GM12878 (cell line): ENCODE measurements around the gene SLC2A3. TPM values are rescaled to one million over a fixed set of nuclear protein-coding genes. Genes with fewer than 3 reads are reported as not detected.
"Not testable (repeated sequence)": the region's sequence is repeated elsewhere in the genome, so short reads cannot be mapped to it uniquely, and the experiment has no call there.

Experiments
- ATAC-seq: fragments of 200-7000 bp; cut with Tn5 transposase; 3 replicates; pipeline ENCODE4 v1.9.1; 2020; ENCODE audit warnings: mild to moderate bottlenecking, moderate library complexity
- BruUV-seq: library from RNA; stranded (reverse); fragments of 400-500 nt; replicated peaks from 2 replicates; lab custom pipeline; 2021; lab: Mats Ljungman, UMichigan
- CTCF ChIA-PET: fragments of 300-600 bp; sonication (Branson Sonifier 250); formaldehyde crosslinking; extraction: SDS; loops from one replicate; lab custom pipeline; 2021; ENCODE audit warnings: inconsistent platforms; lab: Yijun Ruan, JAX
- POLR2A ChIA-PET: fragments of 350-600 bp; formaldehyde crosslinking; extraction: SDS; loops from one replicate; lab custom pipeline; 2021; ENCODE audit warnings: inconsistent platforms; lab: Charles Lee
- RAD21 ChIA-PET: fragments of 300-600 bp; sonication (Branson Sonifier 250); formaldehyde crosslinking; loops from one replicate; lab custom pipeline; 2023; ENCODE audit warnings: antibody characterized with exemption; ENCODE audit not compliant: unreplicated experiment; lab: Charles Lee
- SMC1A ChIA-PET: fragments of 300-600 bp; sonication (Branson Sonifier 250); formaldehyde crosslinking; loops from one replicate; lab custom pipeline; 2023; ENCODE audit not compliant: unreplicated experiment, uncharacterized antibody; lab: Charles Lee
- DNase-seq: peaks from one replicate; pipeline ENCODE4 v3.0.0-alpha.2; 2011; ENCODE audit warnings: low read depth, low spot score
- FAIRE-seq: peaks from 3 replicates; lab custom pipeline; 2011; peaks lifted over from hg19 to GRCh38; lab: Jason Lieb, UNC
- H2AFZ ChIP-seq: 2 replicates; pipeline ENCODE4 v1.6.0; 2011; ENCODE audit warnings: low read depth, low read length, control low read depth; ENCODE audit not compliant: control insufficient read depth
- H3K27ac ChIP-seq: 2 replicates; pipeline ENCODE4 v1.5.1; 2011; ENCODE audit warnings: control low read depth; ENCODE audit not compliant: control insufficient read depth, insufficient read depth
- H3K27me3 ChIP-seq, 2 experiments: replicated peaks in 1 of 2; 2 replicates each; pipeline versions ENCODE4 v1.6.0 to v1.6.1; 2011; ENCODE audit warnings: low read length in 1 of 2; ENCODE audit not compliant: control insufficient read depth in 2 of 2, insufficient read depth in 2 of 2
- H3K36me3 ChIP-seq, 2 experiments: 2 replicates each; pipeline ENCODE4 v1.5.1; 2011; ENCODE audit warnings: low read length in 1 of 2; ENCODE audit not compliant: control insufficient read depth in 2 of 2, insufficient read depth in 2 of 2
- H3K4me1 ChIP-seq: 2 replicates; pipeline ENCODE4 v1.6.1; 2011; ENCODE audit warnings: mild to moderate bottlenecking, low read length, moderate library complexity, mixed read lengths; ENCODE audit not compliant: control insufficient read depth, insufficient read depth
- H3K4me2 ChIP-seq: 2 replicates; pipeline ENCODE4 v1.6.0; 2011; ENCODE audit warnings: control low read depth; ENCODE audit not compliant: control insufficient read depth, insufficient read depth
- H3K4me3 ChIP-seq: fragments of 200-600 bp; sonication (generic); 2 replicates; pipeline ENCODE4 v1.5.1; 2016
- H3K79me2 ChIP-seq: 2 replicates; pipeline ENCODE4 v1.6.0; 2011; ENCODE audit warnings: low read length; ENCODE audit not compliant: control insufficient read depth, insufficient read depth
- H3K9ac ChIP-seq: 2 replicates; pipeline ENCODE4 v1.8.0; 2011; ENCODE audit warnings: low read length, control low read depth, mixed read lengths; ENCODE audit not compliant: control insufficient read depth, insufficient read depth
- H3K9me3 ChIP-seq: replicated peaks from 3 replicates; pipeline ENCODE4 v1.5.1; 2011; ENCODE audit warnings: mild to moderate bottlenecking, low read length; ENCODE audit not compliant: control insufficient read depth, insufficient read depth
- H4K20me1 ChIP-seq: 2 replicates; pipeline ENCODE4 v1.6.0; 2011; ENCODE audit not compliant: control insufficient read depth, insufficient read depth
- WGBS: methylation state at CpG from one replicate; pipeline ENCODE4 v1.1.6; 2016; ENCODE audit warnings: low lambda C conversion rate; ENCODE audit not compliant: insufficient replicate concordance, insufficient coverage; ENCODE audit errors: missing lambda C conversion rate; 5-methylcytosine and 5-hydroxymethylcytosine counted together
- in situ Hi-C: fragments of 300-500 bp; cut with MboI; formaldehyde crosslinking; loops from 9 replicates; pipeline ENCODE4 v1.14.3; 2018; ENCODE audit warnings: mixed read lengths
- intact Hi-C: fragments of 100-400 bp; cut with micrococcal nuclease; formaldehyde crosslinking; loops from one replicate; pipeline ENCODE4 v1.14.2; 2022; ENCODE audit not compliant: unreplicated experiment
- polyA plus RNA-seq, 11 experiments: library from polyadenylated mRNA; depleted of rRNA in 4 of 11; unstranded in 6 of 11; stranded (reverse) in 5 of 11; fragments of >200 nt; fragmentation: Nextera tagmentation in 4 of 11; fragmentation: Illumina TruSeq in 1 of 11; extraction: Ambion mirVana in 4 of 11; extraction: Trizol in 1 of 11; gene quantifications; 1 replicate in 1 of 11; 2 replicates in 10 of 11; pipeline versions ENCODE4 v1.2.1 to v1.2.3, GENCODE V29; 2011 to 2016; ENCODE audit warnings: inconsistent platforms in 2 of 11, missing spikeins in 2 of 11, low read depth in 1 of 11
- total RNA-seq, 4 experiments: library from RNA; depleted of rRNA in 3 of 4; stranded (reverse); fragments of >200 nt in 3 of 4; fragmentation: Illumina TruSeq in 1 of 4; extraction: Trizol in 1 of 4; gene quantifications; 2 replicates each; pipeline versions ENCODE4 v1.2.1 to v1.2.3, GENCODE V29; 2013 to 2021

Gene SLC2A3
- total and polyA plus RNA-seq, 10 of the 15 experiments (the other 5 are each of a cell fraction or from before 2014, with no cell fraction given), result 6.5 to 66.3 (median 11.2) TPM

DNA sequence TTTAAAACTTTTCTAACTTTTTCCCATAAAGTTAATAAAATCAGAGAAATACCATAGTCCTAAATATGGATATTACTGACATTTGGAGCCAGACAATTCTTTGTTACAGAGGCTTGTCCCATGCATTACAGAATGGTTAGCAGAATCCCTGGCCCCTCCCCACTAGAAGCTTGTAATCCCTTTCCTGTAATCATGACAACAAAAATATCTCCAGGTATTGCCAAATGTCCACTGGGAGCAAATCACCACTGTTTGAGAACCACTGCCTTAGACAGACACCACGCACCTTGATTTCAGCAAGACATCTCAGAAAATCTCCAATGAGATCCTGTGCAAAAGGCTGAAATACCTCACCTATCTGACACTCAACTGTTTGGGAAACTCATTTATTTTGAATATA lies 47.5 kb upstream of the SLC2A3 start:
- H3K27me3 ChIP-seq, H3K36me3 ChIP-seq, H3K79me2 ChIP-seq, intact Hi-C loops, H4K20me1 ChIP-seq, ATAC-seq, H3K4me3 ChIP-seq, FAIRE-seq, H3K9ac ChIP-seq, DNase-seq, H3K4me1 ChIP-seq, BruUV-seq, H2AFZ ChIP-seq, H3K9me3 ChIP-seq, H3K27ac ChIP-seq, in situ Hi-C loops, H3K4me2 ChIP-seq, POLR2A ChIA-PET: not testable (repeated sequence)
- CTCF ChIA-PET, result interaction anchor here (1.3 kb wide), 1 partner anchor 50 kb away, joined by 8 read pairs; no protein-coding TSS in a partner anchor
- RAD21 ChIA-PET, result interaction anchor here (1.8 kb wide), 1 partner anchor 50 kb away, joined by 7 read pairs; no protein-coding TSS in a partner anchor
- SMC1A ChIA-PET, result interaction anchor here (1.0 to 1.4 kb wide), 2 partner anchors 11 to 50 kb away, joined by 4 to 5 read pairs; no protein-coding TSS in a partner anchor
- WGBS, result 94% methylated on average over 1 of the region's 1 CpG

DNA sequence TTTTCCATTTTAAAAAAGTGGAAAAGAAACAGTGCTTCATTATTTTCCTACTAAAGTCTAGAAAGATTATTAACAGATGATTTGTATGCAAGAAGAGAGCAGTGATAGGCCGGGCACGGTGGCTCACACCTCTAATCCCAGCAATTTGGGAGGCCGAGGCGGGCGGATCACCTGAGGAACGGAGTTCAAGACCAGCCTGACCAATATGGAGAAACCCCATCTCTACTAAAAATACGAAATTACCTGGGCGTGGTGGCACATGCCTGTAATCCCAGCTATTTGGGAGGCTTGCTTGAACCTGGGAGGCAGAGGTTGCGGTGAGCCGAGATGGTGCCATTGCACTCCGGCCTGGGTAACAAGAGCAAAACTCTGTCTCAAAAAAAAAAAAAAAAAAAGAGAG lies 47.0 kb upstream of the SLC2A3 start:
- H3K9ac ChIP-seq, DNase-seq, H3K4me2 ChIP-seq, H3K27me3 ChIP-seq, ATAC-seq, intact Hi-C loops, POLR2A ChIA-PET, H3K4me1 ChIP-seq, H3K27ac ChIP-seq, H3K4me3 ChIP-seq, H3K79me2 ChIP-seq, BruUV-seq, in situ Hi-C loops, H4K20me1 ChIP-seq, H2AFZ ChIP-seq, H3K36me3 ChIP-seq, FAIRE-seq, H3K9me3 ChIP-seq: not testable (repeated sequence)
- ChIA-PET CTCF (interaction anchor here (1.0 kb wide), 1 partner anchor 50 kb away, joined by 6 read pairs; no protein-coding TSS in a partner anchor), RAD21 (interaction anchor here (0.5 kb wide), 1 partner anchor 47 kb away, joined by 4 read pairs; no protein-coding TSS in a partner anchor), SMC1A (interaction anchor here (1.4 kb wide), 1 partner anchor 11 kb away, joined by 5 read pairs; no protein-coding TSS in a partner anchor)
- WGBS, result 64% methylated on average over 9 of the region's 11 CpGs

DNA sequence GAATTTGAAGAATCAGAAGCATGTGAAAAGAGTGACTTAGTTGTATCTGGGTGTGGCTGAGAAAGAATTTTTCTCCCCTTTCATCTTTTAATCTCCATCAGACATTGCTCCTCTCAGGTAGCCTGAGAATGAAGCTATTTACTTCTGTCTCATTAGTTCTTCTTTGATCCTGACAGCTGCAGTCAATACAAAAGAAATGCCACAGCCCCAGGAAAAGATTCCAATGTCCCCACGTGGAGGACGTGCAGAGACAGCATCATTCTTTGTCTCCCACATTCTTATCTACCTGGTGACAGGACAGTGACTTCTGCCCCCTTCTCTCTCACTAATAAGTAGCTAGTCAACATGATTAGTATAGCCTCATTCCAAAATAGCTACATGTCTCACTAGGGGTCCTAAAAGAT lies 46.3 kb upstream of the SLC2A3 start:
- FAIRE-seq, intact Hi-C loops, DNase-seq, H2AFZ ChIP-seq, BruUV-seq, H3K27ac ChIP-seq, H3K4me2 ChIP-seq, in situ Hi-C loops, H4K20me1 ChIP-seq, H3K27me3 ChIP-seq, H3K4me1 ChIP-seq, ATAC-seq, H3K36me3 ChIP-seq, H3K9me3 ChIP-seq, H3K79me2 ChIP-seq, H3K4me3 ChIP-seq, H3K9ac ChIP-seq: not testable (repeated sequence)
- 20% methylated on average over 2 of the region's 2 CpGs for WGBS
- ChIA-PET POLR2A (interaction anchor here (1.3 kb wide), 1 partner anchor 8 kb away, joined by 3 read pairs; no protein-coding TSS in a partner anchor), CTCF (interaction anchor here (0.6 to 1.2 kb wide), 3 partner anchors 49 to 333 kb away, joined by 3 to 6 read pairs (median 4); no protein-coding TSS in a partner anchor), RAD21 (interaction anchor here (0.5 to 1.1 kb wide), 2 partner anchors 22 to 46 kb away, joined by 4 read pairs; no protein-coding TSS in a partner anchor), SMC1A (interaction anchor here (1.2 to 1.4 kb wide), 2 partner anchors 12 to 21 kb away, joined by 3 to 6 read pairs; no protein-coding TSS in a partner anchor)
